Activated naive CD4-positive, alpha-beta T cell treated with anti-CD3 and anti-CD28 coated beads, Interleukin-2, amount 10 ng/mL, durations not matched to agents 7 days and 5 days (primary cell): Measurements from ENCODE around the gene LYPD4.

ENCODE experiments used
- CTCF ChIA-PET: fragments of 350-600 bp; sonication (Branson Sonifier 250); formaldehyde crosslinking; loops from one replicate; lab custom pipeline; 2021; ENCODE audit warnings: antibody characterized with exemption; lab: Charles Lee
- DNase-seq: peaks from one replicate; pipeline ENCODE4 v3.0.0-alpha.2; 2020
- H3K27ac Mint-ChIP-seq: one replicate; pipeline ENCODE4 v1.8.0; 2021; ENCODE audit warnings: mild to moderate bottlenecking, moderate library complexity, mixed read lengths
- H3K27me3 Mint-ChIP-seq: one replicate; pipeline ENCODE4 v1.8.0; 2021; ENCODE audit warnings: mild to moderate bottlenecking, mixed read lengths
- H3K36me3 Mint-ChIP-seq: one replicate; pipeline ENCODE4 v1.8.0; 2021; ENCODE audit warnings: mixed read lengths
- H3K4me1 Mint-ChIP-seq: one replicate; pipeline ENCODE4 v1.8.0; 2021; ENCODE audit warnings: mixed read lengths
- H3K4me3 Mint-ChIP-seq: one replicate; pipeline ENCODE4 v1.8.0; 2021; ENCODE audit warnings: mild to moderate bottlenecking, moderate library complexity, mixed read lengths
- H3K9me3 Mint-ChIP-seq: one replicate; pipeline ENCODE4 v1.8.0; 2021; ENCODE audit warnings: mixed read lengths

The LYPD4 gene

GRCh38 chr19:41813911-41814310, 30.6 kb downstream of the LYPD4 start:
- CTCF ChIA-PET, result interaction anchor here (0.8 to 14.0 kb wide), 3 partner anchors 21 to 61 kb away, joined by 3 to 158 read pairs (median 3); partner anchors contain the start of gene CEACAM3
- H3K9me3 Mint-ChIP-seq, result no peaks in the 10 kb centered on the region
- peaks cover 9% of the 10 kb centered on the region for H3K4me1 Mint-ChIP-seq
- no peak overlapping the region for H3K4me3 Mint-ChIP-seq
- no peak for DNase-seq
- H3K27me3 Mint-ChIP-seq, result peaks cover 21% of the 10 kb centered on the region
- H3K36me3 Mint-ChIP-seq, result no peaks in the 10 kb centered on the region
- H3K27ac Mint-ChIP-seq, result no peak overlapping the region

GRCh38 chr19:41811981-41812380, 32.5 kb downstream of the LYPD4 start:
- Mint-ChIP-seq H3K9me3 (no peaks in the 10 kb centered on the region), H3K4me1 (peaks cover 9% of the 10 kb centered on the region), H3K36me3 (no peaks in the 10 kb centered on the region), H3K27me3 (peaks cover 26% of the 10 kb centered on the region), H3K27ac (no peak overlapping the region), H3K4me3 (no peak overlapping the region)
- CTCF ChIA-PET, result interaction anchor here (1.4 kb wide), 1 partner anchor 24 kb away, joined by 4 read pairs; no protein-coding TSS in a partner anchor
- DNase-seq, result no peak

- DNase-seq, result no peak
- no peak overlapping the region for H3K27ac Mint-ChIP-seq
Measured at GRCh38 chr19:41811036-41811435, 33.4 kb downstream of the LYPD4 start.

GRCh38 chr19:41810301-41810700, 34.2 kb downstream of the LYPD4 start:
- H3K4me1 Mint-ChIP-seq, result peaks cover 7% of the 10 kb centered on the region
- no peak overlapping the region for H3K27ac Mint-ChIP-seq
- H3K36me3 Mint-ChIP-seq, result no peaks in the 10 kb centered on the region
- no peak overlapping the region for H3K4me3 Mint-ChIP-seq
- DNase-seq, result no peak
- no peaks in the 10 kb centered on the region for H3K9me3 Mint-ChIP-seq
- CTCF ChIA-PET, result interaction anchor here (1.1 to 2.0 kb wide), 4 partner anchors 10 to 57 kb away, joined by 3 to 11 read pairs (median 6); partner anchors contain the start of gene CEACAM3
- H3K27me3 Mint-ChIP-seq, result peaks cover 26% of the 10 kb centered on the region

More at GRCh38 chr19:41811036-41811435, 33.4 kb downstream of the LYPD4 start:
- H3K4me1 Mint-ChIP-seq, result peaks cover 9% of the 10 kb centered on the region
- no peak overlapping the region for H3K4me3 Mint-ChIP-seq
- H3K36me3 Mint-ChIP-seq, result no peaks in the 10 kb centered on the region
- CTCF ChIA-PET, result interaction anchor here (1.1 to 2.0 kb wide), 5 partner anchors 10 to 58 kb away, joined by 3 to 11 read pairs (median 4); partner anchors contain the start of gene CEACAM3
- H3K9me3 Mint-ChIP-seq, result no peaks in the 10 kb centered on the region
- H3K27me3 Mint-ChIP-seq, result peaks cover 26% of the 10 kb centered on the region

GRCh38 chr19:41808663-41809566, 35.6 kb downstream of the LYPD4 start:
- CTCF ChIA-PET, result interaction anchor here (2.1 kb wide), 1 partner anchor 16 kb away, joined by 7 read pairs; no protein-coding TSS in a partner anchor
- DNase-seq, result no peak
- Mint-ChIP-seq H3K36me3 (no peaks in the 10 kb centered on the region), H3K27ac (no peak overlapping the region), H3K4me1 (peaks cover 8% of the 10 kb centered on the region), H3K27me3 (peaks cover 25% of the 10 kb centered on the region), H3K9me3 (no peaks in the 10 kb centered on the region), H3K4me3 (no peak overlapping the region)

GRCh38 chr19:41807176-41807575, 37.3 kb downstream of the LYPD4 start:
- Mint-ChIP-seq H3K27ac (no peak overlapping the region), H3K4me3 (no peak overlapping the region), H3K9me3 (no peaks in the 10 kb centered on the region), H3K4me1 (peaks cover 8% of the 10 kb centered on the region), H3K27me3 (peaks cover 21% of the 10 kb centered on the region), H3K36me3 (no peaks in the 10 kb centered on the region)
- CTCF ChIA-PET, result interaction anchor here (1.0 to 2.3 kb wide), 3 partner anchors 12 to 28 kb away, joined by 5 to 8 read pairs (median 7); no protein-coding TSS in a partner anchor
- DNase-seq, result no peak

GRCh38 chr19:41804336-41804735, 40.1 kb downstream of the LYPD4 start:
- no peak overlapping the region for H3K27ac Mint-ChIP-seq
- DNase-seq, result no peak
- H3K4me3 Mint-ChIP-seq, result no peak overlapping the region
- peaks cover 8% of the 10 kb centered on the region for H3K4me1 Mint-ChIP-seq
- CTCF ChIA-PET, result interaction anchor here (0.6 to 5.4 kb wide), 6 partner anchors 9 to 52 kb away, joined by 3 to 28 read pairs (median 3); partner anchors contain the start of gene CEACAM3
- no peaks in the 10 kb centered on the region for H3K36me3 Mint-ChIP-seq
- H3K9me3 Mint-ChIP-seq, result no peaks in the 10 kb centered on the region
- peaks cover 22% of the 10 kb centered on the region for H3K27me3 Mint-ChIP-seq

GRCh38 chr19:41802770-41803169, 41.7 kb downstream of the LYPD4 start:
- H3K9me3 Mint-ChIP-seq, result no peaks in the 10 kb centered on the region
- no peak for DNase-seq
- no peak overlapping the region for H3K27ac Mint-ChIP-seq
- peaks cover 8% of the 10 kb centered on the region for H3K4me1 Mint-ChIP-seq
- H3K4me3 Mint-ChIP-seq, result no peak overlapping the region
- H3K27me3 Mint-ChIP-seq, result peaks cover 27% of the 10 kb centered on the region
- H3K36me3 Mint-ChIP-seq, result no peaks in the 10 kb centered on the region
- CTCF ChIA-PET, result interaction anchor here (0.6 to 5.4 kb wide), 4 partner anchors 8 to 36 kb away, joined by 3 to 28 read pairs (median 4); no protein-coding TSS in a partner anchor

GRCh38 chr19:41801792-41802211, 42.7 kb downstream of the LYPD4 start:
- no peak for DNase-seq
- H3K4me3 Mint-ChIP-seq, result no peak overlapping the region
- no peaks in the 10 kb centered on the region for H3K9me3 Mint-ChIP-seq
- CTCF ChIA-PET, result interaction anchor here (1.5 to 5.4 kb wide), 3 partner anchors 9 to 49 kb away, joined by 5 to 28 read pairs (median 6); no protein-coding TSS in a partner anchor
- no peak overlapping the region for H3K27ac Mint-ChIP-seq
- peaks cover 31% of the 10 kb centered on the region for H3K27me3 Mint-ChIP-seq
- H3K36me3 Mint-ChIP-seq, result no peaks in the 10 kb centered on the region
- H3K4me1 Mint-ChIP-seq, result peaks cover 8% of the 10 kb centered on the region

GRCh38 chr19:41801031-41801430, 43.5 kb downstream of the LYPD4 start:
- H3K4me1 Mint-ChIP-seq, result peaks cover 8% of the 10 kb centered on the region
- no peak for DNase-seq
- H3K27me3 Mint-ChIP-seq, result peaks cover 38% of the 10 kb centered on the region
- H3K9me3 Mint-ChIP-seq, result no peaks in the 10 kb centered on the region
- no peak overlapping the region for H3K4me3 Mint-ChIP-seq
- no peaks in the 10 kb centered on the region for H3K36me3 Mint-ChIP-seq
- H3K27ac Mint-ChIP-seq, result no peak overlapping the region
- CTCF ChIA-PET, result interaction anchor here (1.5 to 5.4 kb wide), 2 partner anchors 9 to 48 kb away, joined by 6 to 28 read pairs; no protein-coding TSS in a partner anchor

- peaks cover 47% of the 10 kb centered on the region for H3K27me3 Mint-ChIP-seq
- H3K4me3 Mint-ChIP-seq, result no peak overlapping the region
- H3K36me3 Mint-ChIP-seq, result no peaks in the 10 kb centered on the region
- no peak for DNase-seq
- CTCF ChIA-PET, result no interaction called here
- H3K27ac Mint-ChIP-seq, result no peak overlapping the region
- H3K4me1 Mint-ChIP-seq, result peaks cover 5% of the 10 kb centered on the region
- no peaks in the 10 kb centered on the region for H3K9me3 Mint-ChIP-seq
Measured at GRCh38 chr19:41799444-41800000, 45.0 kb downstream of the LYPD4 start.

- DNase-seq, result no peak
- H3K9me3 Mint-ChIP-seq, result no peaks in the 10 kb centered on the region
- H3K27ac Mint-ChIP-seq, result no peak overlapping the region
- peaks cover 64% of the 10 kb centered on the region for H3K27me3 Mint-ChIP-seq
- H3K36me3 Mint-ChIP-seq, result no peaks in the 10 kb centered on the region
- H3K4me3 Mint-ChIP-seq, result no peak overlapping the region
- CTCF ChIA-PET, result interaction anchor here (0.9 to 3.3 kb wide), 4 partner anchors 10 to 150 kb away, joined by 3 to 11 read pairs (median 8); no protein-coding TSS in a partner anchor
- H3K4me1 Mint-ChIP-seq, result no peaks in the 10 kb centered on the region
Measured at GRCh38 chr19:41796901-41797300, 47.6 kb downstream of the LYPD4 start.

GRCh38 chr19:41796362-41796761, 48.1 kb downstream of the LYPD4 start, which contains the start of gene CEACAM3:
CEACAM3 (plus strand) TSS chr19:41796587; CDS start chr19:41796678, 91 bp downstream.
- Mint-ChIP-seq H3K27me3 (peaks cover 68% of the 10 kb centered on the region), H3K27ac (no peak within 1 kb of the TSS), H3K4me1 (no peaks in the 10 kb centered on the region), H3K36me3 (no peaks in the 10 kb centered on the region), H3K9me3 (no peaks in the 10 kb centered on the region), H3K4me3 (no peak within 1 kb of the TSS)
- no peak for DNase-seq
- CTCF ChIA-PET, result interaction anchor here (0.7 to 6.1 kb wide), 10 partner anchors 9 to 68 kb away, joined by 3 to 158 read pairs (median 8); no protein-coding TSS in a partner anchor
